ENCODE results near the gene TNF.

Gene TNF

GRCh38 chr6:31626952-31627351 lies 51.6 kb downstream of the TNF start:
- FAIRE-seq, result no peak
- no peak for DNase-seq (ENCODE audit: low spot score)

- FAIRE-seq, result no peak
- DNase-seq (ENCODE audit: low spot score), result no peak
These were observed 52.4 kb downstream of the TNF start for GRCh38 chr6:31627690-31628287.
